RWPE2 (cell line): ENCODE data around the gene C2CD2L.

Source experiments
- ATAC-seq: fragments of 200-7000 bp; cut with Tn5 transposase; 3 replicates; pipeline ENCODE4 v1.9.1; 2021; ENCODE audit warnings: low read depth
- DNase-seq: peaks from one replicate; pipeline ENCODE4 v3.0.0-alpha.2; 2020; ENCODE audit warnings: low spot score
- H3K27ac ChIP-seq: fragments of 450-650 bp; 2 replicates; pipeline ENCODE4 v1.5.1; 2017; ENCODE audit warnings: mild to moderate bottlenecking; ENCODE audit not compliant: poor library complexity, severe bottlenecking
- H3K27me3 ChIP-seq: fragments of 250-450 bp; sonication (Bioruptor Pico); 2 replicates; pipeline ENCODE4 v1.5.1; 2021; ENCODE audit warnings: mild to moderate bottlenecking, moderate library complexity; ENCODE audit not compliant: insufficient read depth, poor library complexity, severe bottlenecking
- H3K36me3 ChIP-seq: fragments of 250-450 bp; sonication (Bioruptor Pico); 2 replicates; pipeline ENCODE4 v1.5.1; 2020; ENCODE audit warnings: low read depth, mild to moderate bottlenecking, moderate library complexity
- H3K4me1 ChIP-seq: fragments of 250-450 bp; sonication (Bioruptor Pico); 2 replicates; pipeline ENCODE4 v1.5.1; 2021; ENCODE audit warnings: mild to moderate bottlenecking, moderate library complexity; ENCODE audit not compliant: insufficient read depth, poor library complexity, severe bottlenecking
- H3K4me3 ChIP-seq: fragments of 250-450 bp; sonication (Bioruptor Pico); 2 replicates; pipeline ENCODE4 v1.5.1; 2021; ENCODE audit warnings: mild to moderate bottlenecking, moderate library complexity; ENCODE audit not compliant: severe bottlenecking
- H3K9me3 ChIP-seq: fragments of 250-450 bp; sonication (Bioruptor Pico); 2 replicates; pipeline ENCODE4 v1.5.1; 2021; ENCODE audit warnings: mild to moderate bottlenecking, moderate library complexity; ENCODE audit not compliant: severe bottlenecking
- CTCF ChIP-seq: fragments of 450-650 bp; IDR thresholded peaks from one replicate; pipeline ENCODE4 v1.5.1; 2017; ENCODE audit warnings: mild to moderate bottlenecking, moderate library complexity; ENCODE audit not compliant: poor library complexity, severe bottlenecking

Gene C2CD2L

GRCh38 chr11:119111361-119111925 is 4.3 kb downstream of the C2CD2L start:
- no peak for DNase-seq
- no peak for TF ChIP-seq CTCF

GRCh38 chr11:119112314-119113020 is 5.3 kb downstream of the C2CD2L start:
- Histone ChIP-seq H3K4me1 (no peaks in the 10 kb centered on the region), H3K27ac (no peak overlapping the region), H3K36me3 (0 out of 2 replicates have a peak, but pooled peaks cover 3% of the 10 kb centered on the region), H3K9me3 (no peaks in the 10 kb centered on the region), H3K4me3 (no peak overlapping the region), H3K27me3 (no peaks in the 10 kb centered on the region)
- no peak for ATAC-seq
- TF ChIP-seq CTCF = no peak
- DNase-seq = no peak

More at GRCh38 chr11:119111361-119111925, 4.3 kb downstream of the C2CD2L start:
- no peak overlapping the region for H3K27ac ChIP-seq
- no peak overlapping the region for H3K4me3 ChIP-seq
- no peaks in the 10 kb centered on the region for H3K27me3 ChIP-seq
- no peaks in the 10 kb centered on the region for H3K4me1 ChIP-seq
- H3K9me3 ChIP-seq = no peaks in the 10 kb centered on the region
- no peak for ATAC-seq
- H3K36me3 ChIP-seq = 0 out of 2 replicates have a peak, but pooled peaks cover 3% of the 10 kb centered on the region

GRCh38 chr11:119113716-119114115 is 6.6 kb downstream of the C2CD2L start:
- Histone ChIP-seq H3K27me3 (no peaks in the 10 kb centered on the region), H3K27ac (no peak overlapping the region), H3K9me3 (no peaks in the 10 kb centered on the region), H3K36me3 (0 out of 2 replicates have a peak, but pooled peaks cover 3% of the 10 kb centered on the region), H3K4me3 (no peak overlapping the region), H3K4me1 (no peaks in the 10 kb centered on the region)
- no peak for ATAC-seq
- DNase-seq = no peak
- no peak for TF ChIP-seq CTCF

- TF ChIP-seq CTCF = no peak
- no peaks in the 10 kb centered on the region for H3K27me3 ChIP-seq
- no peaks in the 10 kb centered on the region for H3K9me3 ChIP-seq
- no peak overlapping the region for H3K27ac ChIP-seq
- no peak for ATAC-seq
- no peaks in the 10 kb centered on the region for H3K4me1 ChIP-seq
- no peak overlapping the region for H3K4me3 ChIP-seq
- no peak for DNase-seq
- 0 out of 2 replicates have a peak, but pooled peaks cover 3% of the 10 kb centered on the region for H3K36me3 ChIP-seq
These were observed 7.2 kb downstream of the C2CD2L start for GRCh38 chr11:119114351-119114750.
